Activated effector memory CD4-positive, alpha-beta T cell treated with Interleukin-2 at 50 U/mL for 16 hours (primary cell): Measurements from ENCODE around the gene NISCH.

Source experiments
- DNase-seq: peaks from one replicate; pipeline ENCODE4 v3.0.0-alpha.2; 2020

NISCH gene

DNA sequence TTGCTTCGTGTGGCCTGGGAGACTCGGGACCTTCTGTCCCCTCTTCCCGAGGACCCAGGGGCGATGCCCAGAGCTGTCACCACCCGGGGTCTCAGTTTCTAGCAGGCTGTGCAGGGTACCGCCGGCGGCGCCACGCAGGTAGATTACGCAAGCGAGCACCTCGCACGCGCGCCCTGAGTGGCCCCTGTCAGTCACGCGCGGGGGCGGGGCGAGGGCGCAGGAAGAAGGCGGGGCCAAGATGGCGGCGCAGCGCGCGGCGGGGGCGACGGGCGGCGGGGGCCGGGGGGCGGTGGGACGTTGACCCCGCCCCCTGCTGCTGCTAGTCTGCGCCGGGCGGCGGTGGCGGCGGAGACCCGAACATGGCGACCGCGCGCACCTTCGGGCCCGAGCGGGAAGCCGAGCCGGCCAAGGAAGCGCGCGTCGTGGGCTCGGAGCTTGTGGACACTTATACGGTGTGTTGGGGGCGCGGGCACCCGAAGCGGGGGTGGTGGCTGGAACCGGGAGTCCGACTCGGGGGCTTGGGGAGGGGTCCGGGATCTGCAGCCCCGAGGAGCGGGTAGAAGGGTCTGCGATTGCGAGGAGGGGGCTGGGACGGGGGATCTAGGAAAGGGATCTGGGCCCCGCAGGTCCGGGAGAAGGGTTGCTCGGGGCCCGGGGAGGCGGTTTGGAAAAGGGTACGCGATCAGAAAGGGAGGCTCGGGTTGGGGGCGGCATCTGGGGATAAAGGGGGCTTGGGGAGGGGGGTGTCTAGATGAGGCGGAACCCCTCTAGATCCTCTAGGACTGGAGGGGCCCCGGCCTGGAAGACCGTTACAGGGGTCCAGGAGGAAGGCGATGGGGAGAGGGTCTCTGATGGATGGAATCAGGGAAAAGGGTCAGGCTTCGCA, at the start of gene NISCH:
Gene NISCH, plus strand, starts transcription at position 322 of the 886 bp plus-strand sequence. Its CDS starts 38 bp downstream, at position 360.
- peak; percentile 96 for DNase-seq

DNA sequence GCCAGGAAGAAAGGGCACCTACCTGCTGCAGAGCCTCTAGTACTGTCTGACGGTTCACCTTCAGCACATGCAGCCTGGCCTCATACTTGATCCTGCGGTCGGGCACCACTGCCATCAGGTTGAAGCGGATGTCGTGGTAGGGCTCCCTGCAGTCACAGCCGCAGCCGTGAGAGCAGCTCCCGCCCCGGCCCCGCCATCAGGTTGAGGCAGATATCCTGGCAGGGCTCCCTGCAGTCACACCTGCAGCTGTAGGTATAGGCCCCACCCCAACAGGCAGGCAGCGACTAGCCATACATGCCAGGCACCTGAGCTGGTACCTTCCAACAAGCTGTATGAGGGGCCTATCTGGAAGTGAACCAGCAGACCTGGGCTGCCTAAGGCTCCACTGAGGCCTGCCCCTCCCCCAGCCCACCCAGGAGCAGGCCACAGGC, 49.2 kb upstream of the NISCH start:
- DNase-seq = no peak

DNA sequence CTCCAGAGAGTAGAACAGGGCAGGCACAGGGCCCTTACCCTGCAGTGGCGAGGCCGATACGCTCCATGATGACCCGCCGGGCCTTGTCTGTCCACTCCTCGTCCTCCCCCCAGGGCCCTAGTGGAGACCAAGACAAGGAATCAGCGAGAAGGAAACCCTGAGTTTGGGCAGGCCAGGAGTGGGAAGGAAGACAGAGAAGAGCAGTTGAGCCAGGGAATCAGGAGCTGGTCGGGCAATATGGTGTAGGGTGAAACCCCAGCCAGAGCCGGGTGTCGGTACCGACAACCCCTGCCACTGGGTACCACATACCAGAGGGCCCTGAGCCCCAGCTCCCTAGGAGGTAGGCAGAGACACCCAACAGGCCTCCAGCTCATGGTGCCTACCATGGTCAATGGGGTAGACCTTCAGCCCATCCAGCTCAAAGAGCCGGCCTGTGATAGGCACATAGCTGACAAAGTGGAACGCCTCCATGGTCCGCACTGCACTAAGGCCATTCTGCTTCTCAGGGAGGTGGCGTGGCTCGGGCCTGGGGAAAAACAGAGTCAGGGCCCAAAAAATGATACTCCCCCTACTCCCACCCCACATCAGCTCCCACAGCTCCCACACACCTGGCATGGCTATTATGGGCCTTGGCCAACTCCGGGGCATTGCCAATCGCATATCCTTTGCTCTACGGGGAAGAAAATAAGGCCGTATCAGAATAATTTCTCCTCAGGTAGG, 48.5 kb upstream of the NISCH start:
- no peak for DNase-seq

DNA sequence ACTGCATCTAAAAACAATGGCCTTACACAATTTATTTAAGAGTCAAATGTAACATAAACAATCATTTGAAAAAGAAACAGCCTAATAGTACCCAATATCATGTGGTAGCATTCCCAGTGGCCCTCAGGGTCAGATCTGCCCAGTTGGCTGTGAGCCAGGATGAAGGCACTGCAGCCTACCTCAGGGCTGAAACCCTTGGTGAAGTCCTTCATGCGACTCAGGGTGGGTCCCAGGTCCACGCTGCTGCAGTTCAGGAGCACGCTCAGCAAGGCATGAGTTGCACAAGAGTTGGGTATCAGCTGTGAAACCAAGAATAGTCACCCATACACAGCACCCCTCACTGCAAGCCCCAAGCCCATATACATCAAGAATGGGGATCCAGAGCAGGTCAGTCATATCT, 47.6 kb upstream of the NISCH start:
- DNase-seq = no peak

DNA sequence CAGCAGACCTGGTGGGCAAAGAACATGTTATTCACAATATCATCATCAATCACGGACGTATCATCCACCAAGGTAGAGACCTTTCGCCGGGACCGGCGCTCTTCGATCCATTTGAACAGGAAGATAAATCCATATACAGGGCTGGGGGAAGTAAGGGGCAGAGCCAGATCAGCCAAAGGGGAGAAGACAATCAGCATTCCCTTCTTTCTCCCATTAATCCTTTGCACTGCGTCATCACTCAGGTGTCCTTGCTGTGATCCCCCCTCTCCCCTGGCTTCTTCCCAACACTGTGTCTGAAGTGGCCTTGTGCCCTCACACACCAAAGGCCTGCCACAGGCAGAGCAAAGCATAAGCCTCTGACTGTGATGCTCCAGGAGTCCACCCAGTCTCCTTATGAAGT, 46.9 kb upstream of the NISCH start:
- DNase-seq = no peak

DNA sequence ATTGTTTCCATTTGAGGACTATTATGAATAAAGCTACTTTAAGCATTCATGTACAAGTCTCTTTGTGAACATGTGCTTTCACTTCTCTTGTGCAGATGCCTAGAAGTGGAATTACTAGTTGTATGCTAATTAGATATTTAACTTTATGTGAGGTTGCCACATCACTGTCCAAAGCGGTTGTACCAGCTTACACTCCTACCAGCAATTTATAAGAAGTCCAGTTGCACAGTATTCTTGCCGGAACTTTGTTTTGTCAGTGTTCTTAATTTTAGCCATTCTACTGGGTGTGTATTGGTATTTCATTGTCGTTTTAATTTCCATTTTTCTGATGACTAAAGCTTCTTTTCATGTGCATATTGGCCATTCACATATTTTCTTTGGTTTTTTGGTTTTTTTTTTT, 39.6 kb upstream of the NISCH start:
- DNase-seq = no peak

DNA sequence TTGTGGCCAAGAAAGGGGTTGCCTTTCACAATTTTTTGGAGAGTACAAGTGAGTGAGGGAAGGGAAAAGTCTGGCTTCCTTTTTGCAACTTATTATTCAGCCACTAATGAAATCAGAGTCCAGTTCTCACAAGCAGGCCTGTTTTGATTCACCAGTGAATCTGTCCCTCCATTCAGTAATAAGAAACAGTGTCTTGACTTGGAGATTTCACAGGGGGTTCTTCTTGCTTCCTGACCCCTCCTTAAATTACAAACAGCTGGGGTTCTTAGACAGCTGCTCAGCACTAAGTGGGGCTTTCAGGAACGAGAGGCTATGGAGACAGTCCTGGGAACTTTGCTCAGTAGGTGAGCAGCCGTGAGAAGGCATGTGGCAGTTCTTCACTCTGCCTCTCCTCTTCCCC, 35.0 kb upstream of the NISCH start:
- DNase-seq = no peak

DNA sequence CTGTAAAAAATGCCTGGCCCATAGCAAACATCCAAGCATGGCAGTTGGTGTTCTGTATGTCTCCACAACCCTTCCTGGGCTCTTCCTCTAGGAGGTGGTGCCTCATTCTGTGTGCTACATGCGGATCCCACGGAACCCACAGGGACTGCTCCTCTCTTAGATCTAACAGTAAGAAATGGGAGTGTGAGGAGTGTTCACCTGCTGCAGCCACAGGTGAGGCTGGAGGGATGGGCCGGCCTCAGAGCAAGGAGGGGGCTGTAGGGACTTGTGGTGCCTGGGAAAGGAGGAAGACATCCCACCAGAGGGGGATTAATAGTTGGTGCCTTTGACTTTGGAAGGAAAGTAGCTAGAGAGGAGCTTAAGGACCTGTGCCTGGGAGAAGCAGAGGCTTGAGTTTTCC, 32.7 kb upstream of the NISCH start:
- no peak for DNase-seq

DNA sequence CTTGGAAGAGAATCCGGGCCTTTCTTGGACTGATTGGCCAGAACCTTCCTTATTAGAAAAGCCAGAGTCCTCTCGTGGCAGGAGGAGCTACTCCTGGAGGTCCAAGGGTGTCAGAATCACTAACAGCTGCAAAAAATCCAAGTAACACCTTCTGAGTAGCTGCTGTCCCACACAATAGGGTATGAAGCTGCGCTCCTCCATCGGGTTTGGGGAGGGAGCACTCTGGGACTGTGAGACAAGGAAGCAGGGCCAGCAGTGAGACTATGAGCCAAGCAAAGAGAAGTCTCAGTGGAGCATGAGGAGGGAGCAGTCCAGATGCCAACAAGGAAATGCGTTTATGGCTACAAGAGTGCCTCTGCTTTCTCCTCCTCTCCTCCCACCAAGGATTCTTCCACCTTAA, 32.2 kb upstream of the NISCH start:
- DNase-seq = no peak

DNA sequence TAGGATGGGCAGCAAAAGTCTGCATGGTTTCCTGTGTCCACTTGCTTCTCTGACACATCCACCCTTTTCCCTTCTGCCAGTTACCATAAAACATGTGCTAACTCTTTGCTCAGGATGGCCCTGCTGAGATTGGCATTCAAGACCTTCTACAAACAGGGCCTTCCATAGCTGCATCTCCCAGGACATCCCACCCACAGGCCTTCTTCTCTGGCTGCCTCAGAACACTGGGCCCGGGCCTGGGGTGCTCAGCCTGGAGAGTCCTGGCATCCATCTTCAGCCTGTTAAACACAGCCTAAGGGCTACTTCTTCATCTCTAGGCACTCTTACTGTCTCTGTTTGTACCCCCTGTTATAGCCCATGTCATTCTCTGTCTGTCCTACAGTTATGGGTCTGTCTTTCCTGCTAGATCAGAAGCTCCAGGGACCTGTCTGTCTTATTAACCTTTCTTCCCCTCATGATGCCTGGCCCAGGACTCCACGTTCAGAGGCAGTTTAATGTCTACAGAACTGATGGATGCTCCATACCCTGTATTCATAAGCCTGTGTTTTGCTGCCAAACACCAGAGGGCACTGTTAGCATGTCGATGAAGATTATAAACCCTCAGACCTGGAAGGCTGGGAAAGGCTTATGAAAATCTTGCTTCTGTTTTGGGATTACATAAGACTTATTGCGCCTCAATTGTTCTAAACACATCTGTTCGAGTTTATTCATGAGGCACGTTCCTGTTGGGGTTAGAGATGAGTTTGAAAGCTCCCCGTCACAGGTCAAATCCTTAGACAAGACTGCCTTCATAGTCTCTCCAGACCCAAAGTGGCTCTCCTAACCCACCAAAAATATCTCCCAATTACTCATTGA, 27.0 kb upstream of the NISCH start:
- no peak for DNase-seq

DNA sequence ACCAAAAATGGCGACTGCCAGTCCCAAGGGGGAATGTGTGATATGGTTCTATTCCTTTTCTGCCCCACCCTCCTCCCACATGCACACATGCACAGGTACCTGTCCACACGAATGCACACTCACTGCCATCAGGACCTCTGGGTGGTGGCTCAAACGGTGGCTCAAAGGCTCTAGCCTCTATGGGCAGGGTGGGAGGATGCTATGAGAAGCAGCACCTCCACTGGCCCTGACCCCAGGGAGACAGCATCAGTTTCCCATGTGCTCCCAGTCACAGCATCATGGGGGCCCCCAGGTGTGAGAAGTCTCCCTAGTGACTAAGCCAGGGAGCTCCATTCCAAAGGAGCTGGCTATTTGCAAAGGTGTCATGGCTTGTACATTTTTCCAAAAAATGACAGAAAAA, 26.4 kb upstream of the NISCH start:
- DNase-seq = no peak

DNA sequence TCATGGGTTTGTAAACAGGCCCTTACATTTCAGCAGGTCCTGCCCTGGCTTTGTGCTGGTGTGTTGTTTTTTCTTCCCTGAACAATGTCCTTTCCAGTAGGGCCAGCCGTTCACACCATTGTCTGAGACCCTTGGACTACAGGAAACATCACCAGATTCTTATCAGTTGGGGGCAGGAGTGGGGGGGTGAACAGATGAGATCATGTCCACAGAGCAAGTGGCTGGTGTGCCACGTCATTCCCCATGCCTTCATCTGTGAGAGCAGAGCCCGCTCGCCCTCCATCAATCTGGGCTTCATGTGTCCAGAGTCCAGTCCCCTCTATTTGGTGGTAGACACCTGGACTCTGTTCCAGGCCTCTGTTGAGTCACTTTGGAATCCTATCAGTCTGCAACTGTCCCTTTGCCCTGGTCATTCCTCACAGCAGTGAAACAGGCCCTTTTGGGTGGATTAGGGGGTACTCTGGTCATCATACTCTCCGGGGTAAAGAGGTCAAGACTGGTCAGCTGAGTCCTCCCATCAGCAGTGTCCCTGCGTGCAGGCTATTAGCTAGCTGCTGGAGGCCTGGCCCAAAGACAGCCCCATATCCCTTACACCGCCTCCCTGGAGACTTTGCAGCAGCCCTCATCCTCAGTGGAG, 25.5 kb upstream of the NISCH start:
- DNase-seq = no peak

DNA sequence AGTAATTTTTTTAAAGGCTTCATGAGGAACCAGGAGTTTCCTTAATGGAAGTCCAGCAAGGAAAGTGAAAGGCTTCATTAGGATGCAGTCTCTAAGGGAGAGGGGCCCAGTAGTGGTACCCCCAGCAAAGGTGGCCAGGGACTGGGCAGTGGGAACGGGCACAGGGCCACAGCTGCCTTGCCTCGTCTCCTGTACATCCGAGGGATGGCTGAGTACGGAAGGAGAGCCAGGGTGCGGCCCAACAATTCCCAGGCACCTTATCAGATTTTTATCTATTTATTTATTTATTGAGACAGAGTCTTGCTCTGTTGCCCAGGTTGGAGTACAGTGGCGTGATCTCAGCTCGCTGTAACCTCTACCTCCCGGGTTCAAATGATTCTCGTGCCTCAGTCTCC, 25.0 kb upstream of the NISCH start:
- DNase-seq = no peak

DNA sequence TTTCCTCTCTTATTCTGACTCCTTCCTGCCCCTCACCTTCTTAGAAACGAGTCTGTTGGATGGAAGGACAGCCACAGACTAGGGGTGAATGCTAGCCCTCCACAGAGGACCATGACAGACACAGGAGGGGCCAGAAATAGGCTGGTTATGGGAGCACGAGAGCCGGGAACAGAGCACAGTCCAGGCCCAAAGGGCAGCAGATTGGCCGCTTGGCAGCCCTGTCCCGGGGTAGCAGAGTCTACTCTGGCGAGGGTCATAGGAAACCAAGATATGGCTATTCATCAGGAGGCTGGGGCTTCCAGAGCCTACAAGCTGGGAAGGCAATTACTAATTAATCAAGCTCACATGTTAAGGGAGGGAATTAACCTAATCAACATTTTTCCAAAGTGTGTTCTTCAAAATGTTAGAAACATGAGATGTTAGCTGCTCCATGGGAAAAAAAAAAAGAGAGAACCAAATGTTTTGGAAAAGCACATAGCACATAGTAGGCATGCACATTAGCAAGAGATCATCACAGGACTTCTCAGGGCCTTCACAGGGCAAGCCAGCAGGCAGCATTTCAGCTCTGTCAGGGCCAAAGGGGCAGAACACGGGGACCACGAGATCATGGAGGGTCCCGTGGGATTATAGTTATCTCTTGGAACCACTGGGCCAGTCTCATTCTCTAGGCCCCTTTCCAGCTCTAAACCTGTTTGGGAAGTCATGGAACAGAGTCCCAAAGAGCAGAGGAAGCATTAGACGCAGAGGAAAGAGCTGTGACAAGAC, 23.8 kb upstream of the NISCH start:
- no peak for DNase-seq

DNA sequence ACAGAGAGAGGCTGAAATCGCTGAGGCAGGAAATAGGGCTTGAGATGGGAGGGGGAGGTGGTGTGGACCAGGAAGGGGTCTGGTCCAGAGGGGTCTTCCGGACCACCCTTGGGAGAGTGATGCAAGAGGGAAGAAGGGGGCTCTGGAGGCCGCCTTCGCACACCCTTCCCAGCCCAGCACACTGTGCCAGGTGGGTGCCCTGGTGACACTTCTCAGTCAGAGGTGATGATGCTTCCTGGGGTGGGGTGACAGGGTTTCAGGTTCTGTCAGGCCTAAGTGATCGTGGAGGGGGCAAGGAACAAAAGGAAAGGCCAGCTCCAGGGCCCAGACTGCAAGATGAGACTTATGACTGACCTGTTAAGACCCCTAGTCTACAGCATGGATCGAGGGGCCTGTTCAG, 23.2 kb upstream of the NISCH start:
- no peak for DNase-seq

DNA sequence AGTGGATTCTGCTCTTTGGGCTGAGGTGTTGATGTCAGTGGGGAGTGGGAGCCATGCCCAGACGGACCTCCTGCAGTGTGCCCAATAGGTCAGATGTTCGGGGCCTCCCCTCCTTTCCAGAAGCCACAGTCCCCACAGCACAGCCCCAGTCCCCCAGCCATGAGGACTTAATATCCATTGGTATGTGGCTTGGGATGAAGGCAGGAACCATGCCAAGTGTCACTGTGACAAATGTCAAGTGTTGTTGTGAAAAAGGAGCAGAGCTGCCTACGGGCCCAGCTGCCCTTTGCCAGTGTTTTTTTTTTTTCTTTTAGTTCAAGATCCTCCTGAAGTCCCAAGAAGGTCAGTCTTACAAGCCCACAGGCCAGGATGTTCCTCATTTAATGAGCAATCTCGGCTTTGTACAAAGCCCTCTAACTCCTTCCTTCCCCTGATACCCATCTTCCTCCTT, 22.7 kb upstream of the NISCH start:
- no peak for DNase-seq

DNA sequence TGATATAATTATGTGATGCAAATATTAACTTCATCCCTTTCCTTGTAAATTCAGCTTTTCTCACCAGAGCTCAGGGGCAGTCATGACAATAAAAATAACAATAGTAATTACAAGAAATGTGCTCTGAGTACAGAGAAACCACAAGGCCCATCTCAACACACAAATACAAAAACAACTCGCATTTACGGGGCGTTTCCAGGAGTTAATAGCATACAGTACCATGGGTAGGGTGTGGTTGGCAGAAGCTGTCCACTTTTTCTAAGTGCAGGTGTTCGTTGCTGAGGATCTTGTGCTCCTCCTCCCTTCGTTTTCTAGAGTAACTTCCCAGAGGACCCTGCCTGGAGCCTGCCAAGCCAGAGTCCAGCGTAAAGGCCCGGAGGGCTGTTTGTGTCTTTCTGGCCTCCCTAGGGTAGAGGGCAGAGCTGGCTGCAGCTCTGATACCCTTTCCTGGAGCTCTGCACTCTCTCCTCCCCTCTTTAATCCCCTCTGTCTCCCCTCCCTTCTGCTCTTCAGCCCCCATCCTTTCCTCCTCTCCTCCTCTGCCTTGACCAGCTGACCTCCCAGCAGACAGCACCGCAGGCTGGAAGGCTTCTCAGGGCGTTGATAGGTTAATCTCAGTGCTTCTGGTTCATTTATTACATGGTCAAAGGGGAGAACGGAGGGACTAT, 21.9 kb upstream of the NISCH start:
- DNase-seq = no peak

DNA sequence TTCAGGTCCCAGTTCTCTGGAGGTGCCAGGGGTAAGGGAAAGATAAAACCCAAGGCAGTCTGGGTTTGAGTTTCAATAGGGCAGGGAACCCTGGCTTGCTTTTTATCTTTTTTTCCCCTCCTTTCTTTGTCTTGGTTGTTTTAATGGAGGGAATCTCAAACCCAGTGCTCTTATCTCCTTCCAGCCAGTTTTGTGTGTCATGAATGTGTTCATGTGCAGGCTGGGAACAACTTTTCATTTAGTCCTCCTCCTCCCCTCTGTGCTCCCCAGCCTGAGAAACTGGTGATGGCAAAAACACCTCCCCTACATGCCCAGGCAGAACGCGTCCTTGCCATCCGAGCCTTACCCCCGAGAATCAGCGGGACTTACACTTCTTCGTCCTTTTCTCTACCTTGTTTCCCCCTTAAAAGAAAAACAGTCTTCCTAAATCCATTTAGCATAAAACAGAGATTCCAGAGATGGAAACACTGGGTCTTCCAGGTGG, 21.4 kb upstream of the NISCH start:
- no peak for DNase-seq

DNA sequence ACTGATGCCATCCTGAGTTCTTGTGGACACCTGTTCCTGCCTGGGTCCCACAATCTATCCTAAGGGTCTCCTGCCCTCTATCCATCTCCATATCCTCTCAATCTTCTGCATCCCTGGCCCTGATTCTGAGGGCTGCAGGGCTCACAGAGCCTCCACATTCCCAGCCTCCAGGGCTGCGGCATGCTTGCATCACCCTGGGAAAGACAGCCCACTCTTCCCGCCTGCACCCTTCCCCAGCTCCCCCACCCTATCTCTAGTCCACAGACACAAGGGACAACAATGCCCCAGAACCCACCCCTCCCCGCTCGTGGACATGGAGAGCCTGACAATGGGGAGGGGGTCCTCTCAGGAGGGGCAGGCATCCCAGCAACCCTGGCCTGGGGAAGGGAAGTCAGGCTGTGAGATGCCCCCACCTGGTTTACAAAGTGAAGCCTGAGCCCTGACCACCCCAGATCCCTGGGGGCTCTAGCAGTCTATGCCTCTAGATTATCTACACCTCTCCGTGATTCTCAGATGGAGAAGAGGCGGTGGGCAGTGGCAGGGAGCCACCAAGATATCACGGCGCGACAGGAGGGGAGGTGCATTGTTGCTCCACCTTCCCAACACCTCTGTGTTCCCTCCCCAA, 20.8 kb upstream of the NISCH start:
- no peak for DNase-seq

DNA sequence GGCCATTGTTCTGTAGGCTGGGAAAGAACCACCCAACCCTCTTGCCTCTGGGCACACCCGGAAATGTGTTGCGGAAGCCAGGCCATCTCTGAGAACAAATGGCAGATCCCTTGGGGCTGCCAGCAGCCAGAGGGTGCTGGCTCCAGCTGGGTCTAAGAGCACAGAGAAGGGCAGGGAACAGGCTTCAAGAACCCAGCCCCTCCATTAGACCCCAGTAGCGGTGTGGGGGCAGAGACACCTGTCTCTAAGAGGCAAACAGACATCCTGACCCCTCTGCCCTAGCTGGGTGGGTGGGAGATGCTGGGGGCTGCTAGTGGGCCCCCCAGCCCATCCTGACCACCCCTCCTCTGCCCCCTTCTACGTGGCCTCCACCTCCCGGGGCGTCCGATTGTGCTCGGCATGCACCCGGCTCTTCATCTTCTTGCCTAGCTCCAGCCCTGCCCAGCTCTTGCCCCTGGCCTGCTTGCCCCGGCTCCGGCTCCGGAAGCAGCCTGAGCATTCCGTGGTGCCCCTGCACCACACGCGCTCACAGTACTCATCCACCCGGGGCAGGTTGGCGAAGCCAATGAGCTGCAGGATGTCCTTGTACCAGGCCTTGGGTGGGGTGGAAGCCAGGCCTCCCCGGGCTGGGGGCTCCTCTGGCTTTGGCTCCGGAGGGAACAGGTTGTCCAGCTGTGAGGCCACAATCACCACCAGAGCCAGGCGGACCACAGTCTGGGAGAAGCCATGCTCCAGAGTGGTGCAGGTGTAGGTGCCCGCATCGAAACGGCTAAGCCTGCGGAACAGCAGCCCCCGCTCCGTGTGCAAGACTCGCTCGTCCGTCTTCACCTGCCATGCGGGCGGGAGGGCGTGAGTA, 19.9 kb upstream of the NISCH start:
- no peak for DNase-seq
